H1 (cell line): ENCODE measurements around the gene GBP6. TPM values are rescaled to one million over a fixed set of nuclear protein-coding genes. Genes with fewer than 3 reads are reported as not detected.

ENCODE experiments used
- KDM4A ChIP-seq: IDR thresholded peaks from one replicate; pipeline ENCODE4 v1.7.1; 2012; ENCODE audit warnings: low read depth, mild to moderate bottlenecking, moderate library complexity, low read length, inconsistent platforms; ENCODE audit not compliant: severe bottlenecking
- POLR2AphosphoS5 ChIP-seq: IDR thresholded peaks from 2 replicates; pipeline ENCODE4 v1.6.1; 2011; ENCODE audit warnings: low read depth, low read length
- RNF2 ChIP-seq: fragments of 200-900, 300-1000 bp; sonication (generic); IDR thresholded peaks from 2 replicates; pipeline ENCODE4 v1.7.1; 2016; ENCODE audit warnings: borderline replicate concordance, low read depth, mild to moderate bottlenecking, antibody characterized with exemption, low read length; ENCODE audit not compliant: poor library complexity, severe bottlenecking; ENCODE audit errors: missing control alignments
- SUZ12 ChIP-seq: fragments of 200-600 bp; sonication (generic); IDR thresholded peaks from 2 replicates; pipeline ENCODE4 v1.6.1; 2012; ENCODE audit warnings: mild to moderate bottlenecking, inconsistent platforms, low read length, moderate library complexity, mixed read lengths
- YY1 ChIP-seq: IDR thresholded peaks from 2 replicates; pipeline ENCODE4 v1.6.1; 2011; ENCODE audit warnings: low read depth, mild to moderate bottlenecking, low read length
- polyA plus RNA-seq, 7 experiments: library from polyadenylated mRNA; depleted of rRNA in 3 of 7; stranded (reverse) in 5 of 7; unstranded in 2 of 7; fragments of >200 nt in 5 of 7; fragments of 200-250 nt in 2 of 7; gene quantifications; 1 replicate in 5 of 7; 2 replicates in 1 of 7; 4 replicates in 1 of 7; pipeline versions ENCODE4 v1.2.1 to v1.2.3, GENCODE V29; 2011 to 2013; ENCODE audit warnings: missing spikeins in 2 of 7, mixed read lengths in 2 of 7
- total RNA-seq: library from RNA; stranded (reverse); fragmentation: NEBNext Ultra II Directional; extraction: Animal tissue kit (Norgen Biotek cat#: 25700); gene quantifications from 2 replicates; pipeline ENCODE4 v1.2.1, GENCODE V29; 2021

GBP6 gene
- total and polyA plus RNA-seq, 2 of the 8 experiments (the other 6 are each of a cell fraction or from before 2014, with no cell fraction given): not detected

DNA sequence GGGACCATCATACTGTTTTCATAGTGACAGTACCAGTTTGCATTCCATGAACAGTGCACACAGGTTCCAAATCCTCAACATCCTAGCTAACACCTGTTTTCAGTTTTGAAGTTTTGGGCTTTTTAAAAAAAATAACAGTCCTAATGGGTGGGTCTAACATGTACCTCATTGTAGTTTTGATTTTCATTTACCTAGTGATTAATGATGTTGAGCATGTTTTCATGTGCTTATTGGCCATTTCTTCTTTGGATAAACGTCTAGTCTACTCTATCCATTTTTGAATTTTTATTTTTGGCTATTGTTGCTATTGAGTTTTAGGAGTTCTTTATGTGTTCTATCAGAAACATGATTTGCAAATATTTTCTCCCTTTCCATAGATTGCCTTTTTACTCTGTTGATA lies 3.4 kb downstream of the GBP6 start (continued):
- TF ChIP-seq SUZ12 (no peak), RNF2 (no peak), KDM4A (no peak), YY1 (no peak), POLR2AphosphoS5 (no peak)
- TF ChIP-seq, all 59 proteins: peak for 0
